ENCODE data around the gene PDPK1.

GRCh38 chr16:2518823-2519710 is 18.8 kb upstream of the PDPK1 start:
- TF ChIP-seq RARB (CRISPR knock-in tag; IDR thresholded peaks at IDR 0.05) (no peak), CSRNP3 (CRISPR knock-in tag; IDR thresholded peaks at IDR 0.05) (no peak), ARNTL (CRISPR knock-in tag; IDR thresholded peaks at IDR 0.05; ENCODE audit: borderline replicate concordance, low read depth) (no peak), ZFP30 (CRISPR knock-in tag; IDR thresholded peaks at IDR 0.05) (no peak), ZC3H10 (CRISPR knock-in tag; IDR thresholded peaks at IDR 0.05) (no peak), ZNF8 (CRISPR knock-in tag; IDR thresholded peaks at IDR 0.05) (no peak), ISL1 (CRISPR knock-in tag; IDR thresholded peaks at IDR 0.05) (no peak)
